Gastroesophageal sphincter (tissue), 3 donors: ENCODE measurements around the gene HOMER1.

Experiments
- EP300 ChIP-seq: sonication (generic); formaldehyde crosslinking; IDR thresholded peaks from one replicate; pipeline ENCODE4 v1.6.1; 2017; ENCODE audit warnings: antibody characterized with exemption, mild to moderate bottlenecking
- POLR2A ChIP-seq, 2 donors: fragments of 450-650 bp; IDR thresholded peaks; one replicate each; pipeline ENCODE4 v1.6.1; 2017; ENCODE audit warnings: antibody characterized with exemption in 2 of 2, mild to moderate bottlenecking in 2 of 2, moderate library complexity in 1 of 2
- POLR2AphosphoS5 ChIP-seq: sonication (generic); formaldehyde crosslinking; IDR thresholded peaks from one replicate; pipeline ENCODE4 v1.6.1; 2017; ENCODE audit warnings: antibody characterized with exemption
- TF ChIP-seq, protein P1 (sequence below), 4 experiments: fragments of 200-600 bp in 2 of 4; fragments of 450-650 bp in 2 of 4; sonication (generic) in 1 of 4; IDR thresholded peaks; one replicate each; pipeline ENCODE4 v1.5.1; 2017 to 2019; ENCODE audit warnings: antibody characterized with exemption in 4 of 4, mild to moderate bottlenecking in 2 of 4, moderate library complexity in 2 of 4

DNA sequence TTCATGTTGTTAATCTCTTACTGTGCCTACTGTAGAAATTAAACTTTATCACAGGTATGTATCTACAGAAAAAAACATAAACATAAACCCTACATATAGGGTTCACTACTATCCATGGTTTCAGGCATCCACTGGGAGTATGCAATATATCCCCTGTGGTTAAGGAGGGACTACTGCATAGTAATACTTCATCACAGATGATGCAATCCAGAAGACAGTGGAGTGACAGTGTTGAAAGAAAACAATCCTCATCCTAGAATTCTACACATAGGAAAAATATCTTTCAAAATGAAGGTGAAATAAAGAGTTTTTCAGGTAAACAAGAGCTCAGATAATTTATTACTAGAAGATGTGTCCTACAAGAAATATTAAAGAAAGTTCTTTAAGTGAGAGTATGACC lies 105.9 kb downstream of the HOMER1 start:
- TF ChIP-seq POLR2A (IDR thresholded peaks at IDR 0.05) (no peak), EP300 (no peak), POLR2AphosphoS5 (no peak)
- TF ChIP-seq, protein P1, sequence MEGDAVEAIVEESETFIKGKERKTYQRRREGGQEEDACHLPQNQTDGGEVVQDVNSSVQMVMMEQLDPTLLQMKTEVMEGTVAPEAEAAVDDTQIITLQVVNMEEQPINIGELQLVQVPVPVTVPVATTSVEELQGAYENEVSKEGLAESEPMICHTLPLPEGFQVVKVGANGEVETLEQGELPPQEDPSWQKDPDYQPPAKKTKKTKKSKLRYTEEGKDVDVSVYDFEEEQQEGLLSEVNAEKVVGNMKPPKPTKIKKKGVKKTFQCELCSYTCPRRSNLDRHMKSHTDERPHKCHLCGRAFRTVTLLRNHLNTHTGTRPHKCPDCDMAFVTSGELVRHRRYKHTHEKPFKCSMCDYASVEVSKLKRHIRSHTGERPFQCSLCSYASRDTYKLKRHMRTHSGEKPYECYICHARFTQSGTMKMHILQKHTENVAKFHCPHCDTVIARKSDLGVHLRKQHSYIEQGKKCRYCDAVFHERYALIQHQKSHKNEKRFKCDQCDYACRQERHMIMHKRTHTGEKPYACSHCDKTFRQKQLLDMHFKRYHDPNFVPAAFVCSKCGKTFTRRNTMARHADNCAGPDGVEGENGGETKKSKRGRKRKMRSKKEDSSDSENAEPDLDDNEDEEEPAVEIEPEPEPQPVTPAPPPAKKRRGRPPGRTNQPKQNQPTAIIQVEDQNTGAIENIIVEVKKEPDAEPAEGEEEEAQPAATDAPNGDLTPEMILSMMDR (IDR thresholded peaks at IDR 0.05): no peak
